Superior temporal gyrus (tissue), 1 donor: ENCODE results near the gene AIFM3.
"Not testable (repeated sequence)": the region's sequence is repeated elsewhere in the genome, so short reads cannot be mapped to it uniquely, and the experiment has no call there.

Source experiments
- DNase-seq: peaks from one replicate; pipeline ENCODE4 v3.0.0-alpha.2; 2016; ENCODE audit errors: extremely low spot score

AIFM3 gene

DNA sequence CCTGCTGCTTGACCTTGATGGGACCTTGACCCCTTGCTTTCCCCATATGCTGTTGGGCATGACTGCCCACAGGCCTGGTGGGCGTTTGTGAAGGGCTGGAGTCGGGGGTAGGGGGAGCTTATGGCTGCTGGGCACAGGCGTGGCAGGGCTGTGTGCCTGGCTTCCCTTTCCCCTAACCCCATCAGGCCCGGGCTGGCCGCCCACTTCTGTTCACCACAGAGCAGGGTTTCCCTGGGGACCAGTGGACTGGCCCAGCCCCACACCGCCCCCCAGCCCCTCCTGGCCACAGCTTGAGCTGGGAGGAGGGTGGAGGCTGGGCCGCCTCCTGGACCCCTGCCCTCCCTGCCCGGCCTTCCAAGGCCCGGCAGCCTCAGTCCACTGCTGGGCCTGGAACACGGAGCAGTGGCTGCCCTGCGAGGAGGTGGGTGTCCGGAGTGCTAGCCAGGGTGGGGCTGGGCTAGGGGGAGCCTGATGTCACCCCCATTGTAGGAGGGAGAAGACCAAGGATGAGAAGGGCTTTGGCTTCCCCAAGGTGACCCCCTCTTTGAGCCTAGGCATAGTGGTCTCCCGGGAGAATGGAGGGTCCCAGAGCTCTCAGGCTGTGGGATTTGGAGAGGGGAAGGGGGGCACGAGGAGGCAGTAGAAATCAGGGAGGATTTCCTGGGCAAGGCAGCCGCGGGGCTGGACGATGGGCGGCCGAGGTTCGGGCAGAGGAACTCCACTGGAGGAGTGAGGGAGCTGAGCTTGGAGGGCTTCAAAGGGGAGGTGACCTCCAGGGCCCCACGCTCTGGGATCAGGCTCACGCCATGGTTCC is at the start of gene AIFM3:
AIFM3 (plus strand) TSS at position 373 of the 814 bp plus-strand sequence. CDS start 690 bp downstream, outside the sequence.
- no peak for DNase-seq

GRCh38 chr22:20918663-20919218 is 48.3 kb upstream of the AIFM3 start:
- DNase-seq, result no peak

GRCh38 chr22:20919718-20920117 is 47.3 kb upstream of the AIFM3 start:
- DNase-seq, result no peak

DNA sequence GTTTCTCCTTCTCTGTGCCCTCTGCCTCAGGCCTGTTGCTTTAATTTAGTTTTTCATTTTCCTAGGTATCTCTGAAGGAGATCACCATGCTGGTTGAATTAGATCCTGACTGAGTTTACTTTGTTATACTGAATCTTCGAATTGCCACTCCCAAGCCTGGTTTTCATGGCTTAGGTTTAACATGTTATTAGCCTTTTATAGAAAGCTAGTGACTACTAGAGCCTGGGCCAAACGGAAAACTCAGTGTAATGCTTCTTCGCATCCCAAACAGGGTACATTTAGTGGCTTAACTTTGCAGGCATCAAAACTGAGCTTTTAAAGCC is 46.2 kb upstream of the AIFM3 start:
- no peak for DNase-seq

- no peak for DNase-seq
Observed at GRCh38 chr22:20922141-20922751, 44.8 kb upstream of the AIFM3 start.

DNA sequence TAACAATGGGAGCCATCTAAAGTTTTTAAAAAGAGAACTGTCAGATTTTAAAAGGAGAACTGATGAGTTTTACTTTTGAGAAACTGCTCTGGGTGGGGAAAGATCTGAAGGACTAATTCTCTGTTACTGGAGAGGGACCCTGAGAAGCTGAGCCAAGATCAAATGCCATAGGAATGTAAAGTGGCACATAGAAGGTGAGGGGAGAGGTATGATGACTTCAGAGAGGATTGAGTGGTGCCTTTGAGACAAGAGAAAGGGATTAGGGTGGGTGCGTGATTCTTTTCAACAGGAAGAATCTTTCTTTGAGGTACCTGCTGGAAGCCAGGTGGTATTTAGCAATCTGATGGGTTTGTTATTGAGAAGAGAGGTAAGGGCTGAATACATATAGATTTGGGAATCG is 40.8 kb upstream of the AIFM3 start:
- no peak for DNase-seq

DNA sequence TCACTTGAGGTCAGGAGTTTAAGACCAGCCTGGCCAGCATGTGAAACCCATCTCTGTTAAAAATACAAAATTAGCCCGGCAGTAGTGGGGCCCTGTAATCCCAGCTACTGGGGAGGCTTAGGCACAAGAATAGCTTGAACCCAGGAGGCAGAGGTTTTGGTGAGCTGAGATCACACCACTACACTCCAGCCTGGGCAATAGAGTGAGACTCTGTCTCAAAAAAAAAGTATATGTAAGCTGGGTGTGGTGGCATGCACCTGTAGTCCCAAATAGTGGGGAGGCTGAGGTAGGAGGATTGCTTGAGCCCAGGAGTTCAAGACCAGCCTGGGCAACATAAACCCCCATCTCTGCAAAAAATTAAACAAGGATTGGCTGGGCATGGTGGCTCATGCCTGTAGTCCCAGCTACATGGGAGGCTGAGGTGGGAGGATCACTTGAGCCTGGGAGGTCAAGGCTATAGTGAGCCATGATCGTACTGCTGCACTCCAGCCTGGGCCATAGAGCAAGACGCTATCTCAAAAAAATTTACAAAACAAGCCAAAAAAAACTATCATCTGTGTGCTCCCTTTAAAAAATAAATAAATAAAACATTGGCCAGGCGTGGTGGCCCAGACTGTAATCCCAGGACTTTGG is 39.0 kb upstream of the AIFM3 start:
- DNase-seq, result no peak

DNA sequence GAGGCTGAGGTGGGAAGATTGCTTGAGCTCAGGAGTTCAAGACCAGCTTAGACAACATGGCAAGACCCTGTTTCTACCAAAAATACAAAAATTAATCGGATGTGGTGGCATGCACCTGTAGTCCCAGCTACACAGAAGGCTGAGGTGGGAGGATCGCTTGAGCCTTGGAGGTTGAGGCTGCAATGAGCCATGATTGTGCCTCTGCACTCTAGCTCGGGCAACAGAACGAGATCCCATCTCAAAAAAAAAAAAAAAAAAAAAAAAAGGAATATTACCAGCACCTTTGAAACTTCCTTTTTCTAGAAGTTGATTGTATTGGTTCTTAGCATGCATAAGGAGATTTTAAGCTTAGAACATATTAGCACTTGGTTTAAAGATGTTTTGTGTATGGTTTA is 38.5 kb upstream of the AIFM3 start:
- DNase-seq, result no peak

DNA sequence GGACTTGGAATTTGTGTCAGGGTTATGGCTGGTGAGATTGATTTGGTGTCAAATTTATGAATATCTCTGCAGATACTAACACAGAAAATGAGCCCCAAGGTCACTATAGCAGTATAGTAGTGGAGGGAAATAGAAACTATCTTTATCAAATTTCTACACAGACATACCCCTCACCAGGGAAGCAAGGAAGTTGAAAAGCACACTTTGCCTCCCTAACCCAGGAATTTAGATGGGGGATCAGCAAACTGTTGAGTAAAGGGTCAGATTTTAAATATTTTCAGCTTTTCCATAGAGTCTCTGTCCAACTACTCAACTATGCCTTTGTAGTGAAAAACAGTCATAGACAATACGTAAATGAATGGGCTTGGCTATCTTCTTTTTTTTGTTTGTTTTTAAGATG is 37.1 kb upstream of the AIFM3 start:
- no peak for DNase-seq

DNA sequence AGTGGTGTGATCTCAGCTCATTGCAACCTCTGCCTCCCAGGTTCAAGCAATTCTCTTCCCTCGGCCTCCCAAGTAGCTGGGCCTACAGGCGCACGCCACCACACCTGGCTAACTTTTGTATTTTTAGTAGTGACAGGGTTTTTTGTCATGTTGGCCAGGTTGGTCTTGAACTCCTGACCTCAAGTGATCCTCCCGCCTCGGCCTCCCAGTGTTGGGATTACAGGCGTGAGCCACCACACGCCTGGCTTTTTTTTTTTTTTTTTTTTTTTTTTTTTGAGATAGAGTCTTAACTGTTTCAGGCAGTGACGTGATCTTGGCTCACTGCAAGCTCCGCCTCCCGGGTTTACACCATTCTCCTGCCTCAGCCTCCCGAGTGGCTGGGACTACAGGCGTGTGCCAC is 36.6 kb upstream of the AIFM3 start:
- not testable (repeated sequence) for DNase-seq

DNA sequence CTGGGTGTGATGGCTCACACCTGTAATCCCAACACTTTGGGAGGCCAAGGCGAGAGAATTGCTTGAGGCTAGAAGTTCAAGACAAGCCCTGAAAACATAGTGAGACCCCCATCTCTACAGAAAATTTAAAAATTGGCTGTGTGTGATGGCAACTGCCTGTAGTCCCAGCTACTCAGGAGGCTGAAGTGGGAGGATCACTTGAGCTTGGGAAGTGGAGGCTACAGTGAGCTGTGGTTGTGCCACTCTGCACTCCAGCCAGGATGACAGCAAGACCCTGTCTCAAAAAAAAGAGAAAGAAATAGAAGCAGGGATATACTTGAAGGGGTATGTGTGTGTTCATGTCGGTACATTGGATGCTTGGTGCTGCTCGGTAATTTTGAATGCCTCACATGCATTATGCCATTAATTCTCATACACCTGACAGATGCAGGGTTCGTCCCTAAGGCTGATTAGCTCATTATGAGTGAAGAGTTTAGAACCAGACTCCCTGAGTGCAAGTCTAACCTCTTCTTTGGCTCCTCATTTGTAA is 35.9 kb upstream of the AIFM3 start:
- DNase-seq, result no peak

GRCh38 chr22:20933910-20934309 is 33.1 kb upstream of the AIFM3 start:
- no peak for DNase-seq

- DNase-seq, result not testable (repeated sequence)
Observed at GRCh38 chr22:20935049-20935448, 32.0 kb upstream of the AIFM3 start.

GRCh38 chr22:20935780-20936539 is 31.1 kb upstream of the AIFM3 start:
- DNase-seq, result not testable (repeated sequence)

DNA sequence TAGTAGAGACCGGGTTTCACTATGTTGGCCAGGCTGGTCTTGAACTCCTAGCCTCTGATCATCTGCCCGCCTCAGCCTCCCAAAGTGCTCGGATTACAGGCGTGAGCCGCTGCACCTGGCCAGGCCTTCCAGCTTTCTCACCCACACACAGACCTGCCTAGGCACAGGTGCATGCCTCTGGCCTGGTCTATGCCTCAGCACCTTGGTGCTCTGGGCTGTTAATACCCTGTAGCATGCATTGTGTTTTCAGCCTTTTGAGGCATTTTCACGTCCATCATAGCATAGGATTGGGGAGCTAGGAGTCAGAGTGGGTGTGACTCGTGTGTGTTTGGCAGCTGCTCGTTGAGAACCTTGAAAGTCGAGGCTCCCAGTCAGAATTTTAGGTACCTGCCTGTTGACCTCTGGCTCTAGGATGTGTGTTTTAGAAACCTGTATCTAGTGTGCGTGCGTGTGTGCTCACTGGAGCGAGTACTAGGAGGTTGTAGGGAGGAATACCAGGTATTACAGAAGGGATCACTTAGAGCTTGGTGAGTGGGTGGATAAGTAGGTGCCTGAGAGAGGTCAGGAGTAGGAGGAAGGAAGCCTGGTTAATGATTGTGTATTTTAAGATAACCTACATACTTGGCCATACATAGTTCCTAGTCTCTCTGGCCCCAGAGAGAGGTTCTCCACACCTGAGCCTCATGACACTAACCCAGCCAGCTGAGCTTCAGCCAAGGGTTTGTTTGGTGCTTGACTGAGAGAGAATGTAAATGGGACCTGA is 29.8 kb upstream of the AIFM3 start:
- DNase-seq, result no peak

- DNase-seq, result no peak
Observed at GRCh38 chr22:20937794-20938671, 29.0 kb upstream of the AIFM3 start.

GRCh38 chr22:20939457-20940185 is 27.4 kb upstream of the AIFM3 start:
- not testable (repeated sequence) for DNase-seq

GRCh38 chr22:20940186-20940651 is 26.8 kb upstream of the AIFM3 start:
- no peak for DNase-seq

GRCh38 chr22:20940904-20941385 is 26.1 kb upstream of the AIFM3 start:
- no peak for DNase-seq
